GM18909 (cell line): ENCODE measurements around the gene TIMD4.
"Not testable (repeated sequence)": the region's sequence is repeated elsewhere in the genome, so short reads cannot be mapped to it uniquely, and the experiment has no call there.

Experiments used
- ATAC-seq: cut with Tn5 transposase; IDR thresholded peaks from one replicate; pipeline ENCODE4 v1.9.1; 2021; ENCODE audit warnings: mild to moderate bottlenecking; ENCODE audit not compliant: unreplicated experiment, poor library complexity

Gene TIMD4

GRCh38 chr5:156963125-156963524 is at the start of gene TIMD4:
Gene TIMD4 (minus strand): TSS chr5:156963226. CDS start chr5:156963198, 28 bp downstream.
- no peak for ATAC-seq

DNA sequence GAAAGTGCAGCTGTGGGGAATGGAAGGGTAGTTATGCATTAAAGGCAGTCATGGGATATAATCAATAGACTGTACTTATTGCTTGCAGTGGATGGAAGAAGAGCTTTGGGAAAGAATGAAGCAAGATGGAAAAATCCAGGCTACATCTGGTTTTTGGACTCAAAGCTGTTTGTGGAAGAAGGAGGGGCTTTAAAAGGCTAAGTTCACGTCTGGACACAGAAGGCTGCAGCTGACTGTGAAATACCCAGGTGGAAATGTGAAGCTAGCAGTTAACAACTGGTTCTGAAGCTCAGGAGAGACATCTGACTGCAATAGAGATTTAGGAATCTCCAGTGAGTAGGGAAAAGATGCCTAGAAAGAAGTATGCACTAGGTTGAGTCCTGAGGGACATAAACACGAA is 43.2 kb upstream of the TIMD4 start:
- no peak for ATAC-seq

DNA sequence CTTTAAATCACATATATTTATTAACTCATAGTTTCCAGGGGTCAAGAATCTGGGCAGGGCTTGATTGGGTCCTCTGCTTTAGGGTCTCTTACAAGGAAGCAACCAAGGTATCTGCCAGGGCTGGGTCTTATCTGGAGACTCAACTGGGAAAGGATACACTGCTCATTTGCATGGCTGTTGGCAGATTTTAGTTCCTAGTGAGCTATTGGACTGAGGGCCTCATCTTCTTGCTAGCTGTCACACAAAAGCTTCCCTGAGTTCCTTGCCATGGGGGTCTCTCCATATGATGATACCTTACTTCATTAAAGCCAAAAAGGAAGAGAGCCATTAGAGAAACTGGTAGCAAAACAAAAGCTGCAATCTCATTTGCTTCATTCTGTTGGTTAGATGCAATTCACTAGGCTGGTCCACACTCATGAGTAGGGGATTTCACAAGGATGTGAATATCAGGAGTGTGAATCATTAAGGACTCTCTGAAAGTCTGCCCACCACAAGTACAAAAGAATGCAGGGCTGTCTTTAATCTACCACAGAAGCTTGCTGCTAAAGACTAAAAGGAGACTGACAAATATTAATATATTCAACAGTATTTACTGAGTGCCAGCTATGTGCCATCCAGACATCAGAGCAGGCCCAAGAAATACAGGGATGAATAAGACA is 42.0 kb upstream of the TIMD4 start:
- no peak for ATAC-seq

GRCh38 chr5:156991714-156992113 is 28.7 kb upstream of the TIMD4 start:
- ATAC-seq, result no peak

DNA sequence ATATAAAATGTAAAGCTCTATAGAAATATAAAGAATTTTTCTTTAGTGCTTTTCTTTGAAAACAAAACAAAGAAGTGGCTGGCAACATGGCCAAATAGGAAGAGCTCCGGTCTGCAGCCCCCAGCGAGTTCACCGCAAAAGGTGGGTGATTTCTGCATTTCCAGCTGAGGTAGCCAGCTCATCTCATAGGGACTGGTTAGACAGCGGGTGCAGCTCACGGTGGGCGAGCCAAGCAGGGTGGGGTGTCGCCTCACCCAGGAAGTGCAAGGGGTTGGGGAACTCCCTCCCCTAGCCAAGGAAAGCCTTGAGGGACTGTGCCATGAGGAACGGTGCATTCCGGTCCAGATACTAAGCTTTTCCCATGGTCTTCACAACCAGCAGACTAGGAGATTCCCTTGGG is 21.0 kb upstream of the TIMD4 start:
- no peak for ATAC-seq

DNA sequence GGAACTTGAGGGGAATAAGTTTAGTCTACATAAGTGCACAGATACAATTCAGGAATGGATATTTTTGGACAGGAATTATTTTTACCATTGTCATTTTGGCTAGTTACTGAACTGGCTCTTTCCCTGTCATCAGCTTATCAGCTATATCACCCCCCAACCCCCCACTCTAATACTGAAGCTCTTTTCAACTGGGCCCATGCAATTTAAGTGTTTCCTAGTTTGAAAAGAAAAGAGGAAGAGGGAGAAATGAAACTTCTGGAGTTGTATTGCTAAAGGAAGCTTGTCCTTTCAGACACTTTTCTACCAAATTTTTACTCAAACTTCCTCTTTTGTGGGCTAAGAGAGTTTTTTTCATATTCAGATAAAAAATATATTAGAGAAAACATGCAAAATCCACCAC is 18.5 kb upstream of the TIMD4 start:
- ATAC-seq, result no peak

- no peak for ATAC-seq
These were observed 11.3 kb upstream of the TIMD4 start for GRCh38 chr5:156974328-156974727.

DNA sequence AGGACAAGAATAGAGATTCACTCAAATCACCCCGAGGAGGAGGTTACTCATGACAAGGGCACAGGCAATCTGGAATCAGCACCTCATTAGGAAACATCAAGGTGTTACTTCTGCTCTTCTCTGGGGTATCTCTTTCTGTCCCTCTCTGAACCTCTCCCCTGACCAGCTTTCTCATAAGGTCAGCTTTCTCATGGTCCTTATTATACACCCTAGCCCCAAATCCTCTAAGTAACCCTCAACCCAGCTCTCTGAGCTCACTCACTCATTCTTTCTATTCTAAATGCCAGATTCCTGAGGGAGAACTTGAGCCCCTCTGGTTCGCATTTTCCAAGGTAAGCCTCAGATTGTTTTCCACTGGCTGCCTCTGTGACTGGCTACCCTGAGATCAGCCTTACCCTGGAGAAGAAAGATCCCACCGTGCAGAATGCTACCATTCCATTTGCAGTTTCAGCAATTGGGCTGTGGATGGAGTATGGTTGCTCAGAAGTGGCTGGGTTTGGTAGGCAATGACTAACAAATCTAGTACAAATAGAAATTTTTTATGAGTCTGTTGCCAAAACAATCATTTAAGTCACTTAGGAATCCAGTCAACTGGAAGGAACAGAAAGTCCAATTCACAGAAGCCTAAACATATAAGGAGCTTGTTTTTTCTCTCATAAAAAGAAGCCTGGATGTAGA is 9.0 kb upstream of the TIMD4 start:
- ATAC-seq, result no peak

DNA sequence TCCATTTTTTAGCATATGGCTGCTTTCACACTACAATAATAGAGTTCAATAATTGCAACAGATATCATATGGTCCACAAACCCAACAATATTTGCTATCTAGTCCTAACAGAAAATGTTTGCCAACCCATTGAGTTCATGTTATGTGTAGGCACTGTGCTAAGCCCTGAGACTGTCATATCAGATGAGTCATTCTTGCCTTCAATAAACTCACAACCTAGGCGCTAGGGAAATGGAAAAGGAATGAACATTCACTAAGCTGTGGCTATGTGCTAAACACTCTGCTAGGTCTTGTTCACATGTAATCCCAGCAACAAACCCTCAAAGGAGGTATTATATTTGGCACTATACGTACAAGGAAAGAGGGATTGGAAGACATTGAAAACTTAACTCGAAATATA is 8.4 kb upstream of the TIMD4 start:
- no peak for ATAC-seq

DNA sequence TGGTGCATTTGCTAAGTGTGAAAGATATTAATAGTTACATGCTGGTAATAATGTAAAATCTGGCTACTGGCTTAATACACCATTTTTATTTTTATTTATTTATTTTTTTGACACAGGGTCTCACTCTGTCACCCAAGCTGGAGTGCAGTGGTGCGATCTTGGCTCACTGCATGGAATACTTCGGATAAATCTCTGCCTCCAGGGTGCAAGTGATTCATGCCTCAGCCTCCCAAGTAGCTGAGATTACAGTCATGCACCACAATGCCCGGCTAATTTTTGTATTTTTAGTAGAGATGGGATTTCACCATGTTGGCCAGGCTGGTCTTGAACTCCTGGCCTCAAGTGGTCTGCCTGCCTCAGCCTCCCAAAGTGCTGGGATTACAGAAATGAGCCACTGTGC is 4.4 kb upstream of the TIMD4 start:
- ATAC-seq, result not testable (repeated sequence)

DNA sequence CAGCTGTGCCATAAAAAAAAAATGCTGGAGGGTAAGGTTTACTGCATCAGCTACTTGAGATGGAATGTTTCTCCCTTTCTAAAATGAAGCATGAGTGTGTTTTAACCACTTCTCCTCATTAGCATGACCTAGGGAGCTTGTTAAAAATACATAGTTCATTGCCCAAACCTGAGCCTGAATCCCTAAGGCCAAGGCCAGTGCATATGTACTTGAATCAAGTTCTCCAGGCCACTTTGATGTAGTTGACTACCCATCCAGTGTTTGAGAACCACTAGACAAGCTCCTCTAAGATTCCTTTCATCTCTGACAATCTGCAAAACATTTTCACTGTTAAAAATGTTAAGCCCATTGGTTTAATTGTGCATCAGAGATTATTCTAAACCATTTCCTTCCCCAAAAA is 6.7 kb downstream of the TIMD4 start:
- no peak for ATAC-seq

DNA sequence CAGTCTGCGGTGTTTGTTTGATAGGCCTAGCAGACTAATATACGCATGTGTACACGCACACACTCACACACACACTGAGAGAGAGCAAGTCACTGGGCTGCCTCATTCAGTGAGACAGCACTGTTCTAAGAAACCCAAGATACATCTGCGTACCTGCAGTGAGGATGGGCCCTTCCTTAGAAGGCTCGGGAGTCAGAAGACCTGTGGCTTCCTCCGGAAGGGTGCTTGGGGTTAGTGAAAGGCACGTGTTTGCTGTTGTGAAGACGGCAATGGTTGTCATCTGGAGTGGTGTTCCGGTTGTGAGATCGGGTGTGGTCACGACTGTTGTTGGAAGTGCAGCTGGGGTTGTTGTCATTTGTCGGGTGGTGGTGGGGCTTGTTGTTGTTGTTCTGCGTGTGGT is 11.7 kb downstream of the TIMD4 start:
- no peak for ATAC-seq

DNA sequence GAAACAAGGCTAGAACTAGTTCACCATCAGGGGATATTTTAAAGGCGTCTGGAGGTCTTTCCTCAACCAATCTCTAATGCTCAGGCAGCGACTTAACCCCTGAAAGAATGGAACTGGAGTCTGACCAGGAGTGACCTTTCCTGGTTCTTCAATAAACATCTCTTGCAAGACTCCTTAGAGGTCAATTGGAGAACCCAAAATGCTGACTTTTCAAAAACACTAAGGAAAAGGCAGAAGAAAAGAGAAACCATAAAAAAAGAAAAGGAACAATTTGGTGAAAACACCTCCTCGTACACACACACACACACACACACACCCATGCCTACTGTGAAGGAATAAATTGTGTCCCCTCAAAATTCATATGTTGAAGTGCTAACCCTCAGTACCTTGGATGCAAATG is 12.3 kb downstream of the TIMD4 start:
- no peak for ATAC-seq

DNA sequence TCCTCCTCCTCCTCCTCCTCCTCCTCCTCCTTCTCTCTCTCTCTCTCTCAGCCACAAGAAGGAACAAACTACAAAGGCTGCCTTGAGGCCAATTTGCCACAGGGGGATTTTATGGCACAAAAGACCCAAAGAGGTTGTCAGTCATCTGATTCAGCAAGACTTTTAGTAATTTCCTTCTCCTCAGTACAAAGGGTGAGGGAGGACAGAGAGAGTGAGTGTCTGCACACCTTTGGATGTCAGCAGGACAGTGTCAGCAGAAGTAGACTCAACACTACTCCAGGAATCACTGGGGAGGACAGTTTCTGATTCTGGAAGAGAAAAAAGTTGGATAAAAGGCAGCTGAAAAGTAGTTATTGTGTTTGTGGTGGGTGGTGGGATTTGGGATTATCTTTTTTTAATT is 13.6 kb downstream of the TIMD4 start:
- no peak for ATAC-seq

DNA sequence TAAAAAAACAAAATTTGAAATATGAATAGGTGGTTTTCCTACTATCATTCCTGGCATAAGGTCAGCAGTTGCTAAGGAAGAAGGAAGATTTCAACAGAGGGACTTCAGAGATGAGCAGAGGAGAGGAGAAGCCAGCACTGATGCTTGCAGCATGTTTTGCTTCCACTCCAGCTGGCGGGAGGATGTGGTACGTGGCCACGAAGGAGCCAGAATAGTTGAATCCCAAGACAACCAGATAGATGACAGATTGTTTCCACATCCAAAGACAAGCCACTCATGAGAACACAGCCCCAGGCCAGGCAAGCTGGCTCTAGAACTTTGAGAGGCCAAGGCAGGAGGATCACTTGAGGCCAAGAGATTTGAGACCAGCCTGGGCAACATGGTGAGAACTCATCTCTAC is 15.1 kb downstream of the TIMD4 start:
- ATAC-seq, result no peak

DNA sequence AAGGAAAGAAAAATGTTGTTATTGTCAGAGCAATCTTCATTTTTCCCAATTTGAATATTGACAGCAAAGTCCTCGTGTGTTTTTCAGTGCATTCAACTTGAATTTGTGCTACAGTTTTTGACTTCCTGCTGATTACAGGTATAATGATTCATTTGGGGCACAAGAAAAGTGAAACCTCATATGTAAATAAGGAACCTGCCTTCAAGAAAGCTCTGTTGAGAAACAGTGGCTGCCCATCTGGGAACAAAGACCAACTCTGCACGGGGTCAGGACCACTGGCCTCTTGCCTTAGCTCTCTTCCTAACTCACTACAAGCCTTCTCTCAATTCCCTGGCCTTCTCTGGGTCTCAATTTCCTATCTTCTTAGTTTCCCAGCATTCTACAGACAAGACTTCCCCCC is 21.0 kb downstream of the TIMD4 start:
- ATAC-seq, result peak; percentile 99

DNA sequence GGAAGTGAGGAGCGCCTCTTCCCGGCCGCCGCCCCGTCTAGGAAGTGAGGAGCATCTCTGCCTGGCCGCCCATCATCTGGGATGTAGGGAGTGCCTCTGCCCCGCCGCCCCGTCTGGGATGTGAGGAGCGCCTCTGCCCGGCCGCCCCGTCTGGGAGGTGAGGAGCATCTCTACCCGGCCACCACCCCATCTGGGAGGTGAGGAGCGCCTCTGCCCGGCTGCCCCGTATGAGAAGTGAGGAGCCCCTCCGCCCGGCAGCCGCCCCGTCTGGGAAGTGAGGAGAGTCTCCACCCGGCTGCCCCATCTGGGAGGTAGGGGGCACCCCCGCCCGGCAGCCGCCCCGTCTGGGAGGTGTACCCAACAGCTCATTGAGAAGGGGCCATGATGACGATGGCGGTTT is 22.6 kb downstream of the TIMD4 start:
- ATAC-seq, result not testable (repeated sequence)

DNA sequence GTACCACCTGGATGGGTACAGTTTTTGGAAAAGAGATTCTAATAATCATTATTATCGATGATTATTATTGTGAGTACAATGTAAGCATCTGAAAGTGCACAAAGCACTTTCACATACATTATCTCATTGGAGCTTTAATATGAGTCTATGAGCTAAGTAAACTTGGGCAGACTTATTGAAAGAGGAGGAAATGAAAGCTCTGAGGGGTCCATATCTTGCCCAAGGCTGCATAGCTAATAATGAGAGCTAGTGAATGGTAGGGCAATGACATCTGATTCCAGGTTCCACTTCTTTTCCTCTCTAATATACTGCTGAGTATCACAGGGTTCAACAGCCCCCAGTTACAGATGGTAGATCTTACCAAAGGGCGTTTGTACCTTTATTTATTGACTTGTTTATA is 26.1 kb downstream of the TIMD4 start:
- no peak for ATAC-seq

DNA sequence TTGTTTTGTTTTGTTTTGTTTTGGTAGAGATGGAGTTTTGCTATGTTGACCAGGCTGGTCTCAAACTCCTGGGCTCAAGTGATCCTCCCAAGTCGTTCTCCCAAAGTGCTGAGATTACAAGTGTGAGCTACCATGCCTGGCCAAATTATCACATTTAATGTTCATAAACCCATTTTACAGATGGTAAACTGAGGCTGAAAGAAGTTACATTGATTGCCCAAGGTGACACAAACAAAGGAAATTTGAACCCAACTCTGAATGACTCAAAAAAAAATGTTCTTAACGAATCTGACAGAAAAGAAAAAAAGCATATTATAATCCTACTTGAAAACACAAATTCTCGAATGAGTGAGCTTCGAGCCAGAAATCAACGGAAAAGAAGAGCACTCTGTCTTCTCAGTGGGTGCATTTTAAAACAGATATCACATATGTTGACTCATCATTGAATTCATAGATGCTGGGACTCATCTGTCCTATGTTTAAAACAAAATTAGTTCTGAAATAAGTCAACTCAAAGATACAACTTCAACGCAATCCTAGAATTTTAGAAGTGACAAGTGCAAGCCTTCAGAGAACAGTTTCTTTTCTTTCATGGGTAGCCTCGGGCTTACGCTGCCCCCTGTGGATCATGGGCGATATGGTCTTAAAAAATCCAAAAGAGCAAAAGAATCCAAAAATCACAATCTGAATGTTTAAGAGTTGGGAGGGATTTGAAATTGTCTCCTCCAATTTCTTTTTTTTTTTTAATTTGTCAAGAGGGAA is 28.4 kb downstream of the TIMD4 start:
- peak; percentile 38 for ATAC-seq

GRCh38 chr5:156929366-156929948 is 33.6 kb downstream of the TIMD4 start:
- no peak for ATAC-seq

- ATAC-seq, result peak; percentile 28
These were observed 35.5 kb downstream of the TIMD4 start for GRCh38 chr5:156927545-156927944.
